ENCODE data around the gene SDK2. TPM values are rescaled to one million over a fixed set of nuclear protein-coding genes. Genes with fewer than 3 reads are reported as not detected.

SDK2 gene
- polyA plus RNA-seq, 3 donors = 0.01 TPM; not detected in 2

DNA sequence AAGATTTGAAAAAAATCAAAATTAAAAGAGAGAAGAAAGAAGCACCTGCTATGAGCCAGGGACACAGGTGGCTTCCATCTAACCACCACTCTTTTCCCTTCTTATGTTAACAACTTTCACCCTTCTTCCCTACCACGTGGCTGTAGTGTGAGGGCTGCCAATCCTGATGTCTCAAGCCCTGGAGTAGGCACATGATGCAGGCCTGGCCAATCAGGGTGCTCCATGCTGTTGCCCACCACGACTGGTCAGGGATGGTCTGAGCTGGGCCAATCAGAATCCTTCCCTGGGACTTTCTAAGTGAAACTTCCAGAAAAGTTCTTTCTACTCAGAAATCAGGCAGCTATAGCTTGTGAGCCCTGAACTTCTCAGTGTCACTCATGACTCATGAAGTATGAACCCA is 140.7 kb downstream of the SDK2 start:
- Histone ChIP-seq H2AFZ (ENCODE audit: insufficient read depth, low read depth, low read length, poor library complexity, severe bottlenecking) (no peak overlapping the region), H3K4me1 (ENCODE audit: control insufficient read depth in 1 of 2, insufficient read depth in 2 of 2, low read length in 2 of 2) (no peaks in the 10 kb centered on the region), H3K9me3 (replicated peaks in 1 of 2; ENCODE audit: control insufficient read depth in 1 of 2, insufficient read depth in 1 of 2, low read length in 2 of 2) (no peaks in the 10 kb centered on the region), H3K36me3 (replicated peaks in 1 of 2; ENCODE audit: control insufficient read depth in 1 of 2, insufficient read depth in 2 of 2, low read length in 2 of 2) (no peaks in the 10 kb centered on the region), H4K20me1 (ENCODE audit: insufficient read depth, low read length) (no peaks in the 10 kb centered on the region), H3K27ac (ENCODE audit: low read depth in 1 of 2, low read length in 2 of 2) (no peak overlapping the region), H3K79me2 (ENCODE audit: insufficient read depth, low read length) (no peaks in the 10 kb centered on the region), H3K27me3 (ENCODE audit: control insufficient read depth in 2 of 2, insufficient read depth in 2 of 2, low read length in 2 of 2) (no peaks in the 10 kb centered on the region), H3K4me2 (replicated peaks; ENCODE audit: extremely low read depth, low read length, poor library complexity, severe bottlenecking) (no peak overlapping the region), H3K9ac (ENCODE audit: insufficient read depth, low read length, poor library complexity, severe bottlenecking) (no peak overlapping the region), H3K4me3 (replicated peaks in 1 of 3; ENCODE audit: low read depth in 2 of 3, low read length in 3 of 3) (no peak overlapping the region)
- intact Hi-C loops (cut with micrococcal nuclease) = no loop called here
- TF ChIP-seq CTCF (IDR thresholded peaks at IDR 0.05) = no peak
- H3K4me3 Mint-ChIP-seq = no peak overlapping the region
- no peak for DNase-seq
- H3K9me3 Mint-ChIP-seq = peaks cover 0 to 6% (median 0%) of the 10 kb centered on the region in 7 donors
- H3K27ac Mint-ChIP-seq = no peak overlapping the region
- H3K36me3 Mint-ChIP-seq = no peaks in the 10 kb centered on the region
- 71% methylated on average over 2 of the region's 2 CpGs for WGBS (ENCODE audit: insufficient coverage)
- no peaks in the 10 kb centered on the region for H3K4me1 Mint-ChIP-seq
- peaks cover 1 to 2% (median 2%) of the 10 kb centered on the region in 3 donors for H3K27me3 Mint-ChIP-seq (ENCODE audit: low read depth in 3 of 3)

- Histone ChIP-seq H3K4me2 (replicated peaks; ENCODE audit: extremely low read depth, low read length, poor library complexity, severe bottlenecking) (no peak overlapping the region), H3K36me3 (replicated peaks in 1 of 2; ENCODE audit: control insufficient read depth in 1 of 2, insufficient read depth in 2 of 2, low read length in 2 of 2) (no peaks in the 10 kb centered on the region), H3K4me1 (ENCODE audit: control insufficient read depth in 1 of 2, insufficient read depth in 2 of 2, low read length in 2 of 2) (no peaks in the 10 kb centered on the region), H3K9ac (ENCODE audit: insufficient read depth, low read length, poor library complexity, severe bottlenecking) (no peak overlapping the region), H3K9me3 (replicated peaks in 1 of 2; ENCODE audit: control insufficient read depth in 1 of 2, insufficient read depth in 1 of 2, low read length in 2 of 2) (no peaks in the 10 kb centered on the region), H2AFZ (ENCODE audit: insufficient read depth, low read depth, low read length, poor library complexity, severe bottlenecking) (no peak overlapping the region), H3K27ac (ENCODE audit: low read depth in 1 of 2, low read length in 2 of 2) (no peak overlapping the region), H4K20me1 (ENCODE audit: insufficient read depth, low read length) (no peaks in the 10 kb centered on the region), H3K4me3 (replicated peaks in 1 of 3; ENCODE audit: low read depth in 2 of 3, low read length in 3 of 3) (no peak overlapping the region), H3K79me2 (ENCODE audit: insufficient read depth, low read length) (no peaks in the 10 kb centered on the region), H3K27me3 (ENCODE audit: control insufficient read depth in 2 of 2, insufficient read depth in 2 of 2, low read length in 2 of 2) (no peaks in the 10 kb centered on the region)
- TF ChIP-seq CTCF (IDR thresholded peaks at IDR 0.05) = no peak
- no peak for DNase-seq
- Mint-ChIP-seq H3K27me3 (ENCODE audit: low read depth in 3 of 3) (peaks cover 1 to 5% (median 2%) of the 10 kb centered on the region in 3 donors), H3K36me3 (no peaks in the 10 kb centered on the region), H3K9me3 (peaks cover 0 to 6% (median 2%) of the 10 kb centered on the region in 7 donors), H3K27ac (no peak overlapping the region), H3K4me1 (no peaks in the 10 kb centered on the region), H3K4me3 (no peak overlapping the region)
- WGBS (ENCODE audit: insufficient coverage) = 60% methylated on average over 2 of the region's 2 CpGs
- intact Hi-C loops (cut with micrococcal nuclease) = no loop called here
These were observed 143.7 kb downstream of the SDK2 start for GRCh38 chr17:73500414-73500999.
